CD4-positive, alpha-beta T cell treated with Interleukin-6 for 4 hours (primary cell): ENCODE measurements around the gene PRPH.
"Not testable (repeated sequence)": the region's sequence is repeated elsewhere in the genome, so short reads cannot be mapped to it uniquely, and the experiment has no call there.

ENCODE experiments used
- DNase-seq: peaks from one replicate; pipeline ENCODE4 v3.0.0-alpha.2; 2020; ENCODE audit warnings: mixed read lengths

The PRPH gene

GRCh38 chr12:49276304-49277290 is 18.4 kb upstream of the PRPH start:
- no peak for DNase-seq

- no peak for DNase-seq
Observed at GRCh38 chr12:49277466-49277865, 17.5 kb upstream of the PRPH start.

GRCh38 chr12:49279706-49280159 is 15.2 kb upstream of the PRPH start:
- DNase-seq: no peak

- DNase-seq: not testable (repeated sequence)
Observed at GRCh38 chr12:49280545-49280944, 14.4 kb upstream of the PRPH start.

- DNase-seq: no peak
Observed at GRCh38 chr12:49282302-49282701, 12.6 kb upstream of the PRPH start.

- not testable (repeated sequence) for DNase-seq
Observed at GRCh38 chr12:49282740-49283375, 12.1 kb upstream of the PRPH start.

- no peak for DNase-seq
Observed at GRCh38 chr12:49283541-49284429, 11.2 kb upstream of the PRPH start.

GRCh38 chr12:49284672-49285071 is 10.3 kb upstream of the PRPH start:
- DNase-seq: no peak

- no peak for DNase-seq
Observed at GRCh38 chr12:49287876-49288275, 7.1 kb upstream of the PRPH start.

GRCh38 chr12:49288412-49288853 is 6.5 kb upstream of the PRPH start:
- DNase-seq: peak; percentile 75

- DNase-seq: no peak
Observed at GRCh38 chr12:49288922-49289555, 5.9 kb upstream of the PRPH start.

- no peak for DNase-seq
Observed at GRCh38 chr12:49292729-49293055, 2.3 kb upstream of the PRPH start.

- no peak for DNase-seq
Observed at GRCh38 chr12:49293056-49293956, 1.6 kb upstream of the PRPH start.

- no peak for DNase-seq
Observed at GRCh38 chr12:49294086-49294803, 702 bp upstream of the PRPH start.

GRCh38 chr12:49294804-49295081 is 204 bp upstream of the PRPH start:
- no peak for DNase-seq

GRCh38 chr12:49296034-49296835 is 1.3 kb downstream of the PRPH start:
- DNase-seq: peak; percentile 72

- DNase-seq: peak; percentile 31
Observed at GRCh38 chr12:49296836-49297694, 2.1 kb downstream of the PRPH start.

GRCh38 chr12:49297695-49298060 is 2.7 kb downstream of the PRPH start:
- DNase-seq: no peak

GRCh38 chr12:49298160-49298559 is 3.2 kb downstream of the PRPH start:
- DNase-seq: no peak
